CD4-positive, alpha-beta T cell (primary cell): ENCODE measurements around the gene MEGF11. TPM values are rescaled to one million over a fixed set of nuclear protein-coding genes. Genes with fewer than 3 reads are reported as not detected.
A peak's percentile ranks its signal among the peaks of the same experiment; 100 is the strongest.

Experiments used
- ATAC-seq: fragments of 200-7000 bp; cut with Tn5 transposase; one replicate; pipeline ENCODE4 v1.10.0; 2022; ENCODE audit warnings: mild to moderate bottlenecking; ENCODE audit not compliant: poor library complexity
- CTCF ChIA-PET: fragments of 350-600 bp; sonication (Branson Sonifier 250); formaldehyde crosslinking; loops from one replicate; lab custom pipeline; 2021; ENCODE audit warnings: antibody characterized with exemption, inconsistent platforms; lab: Charles Lee
- POLR2A ChIA-PET: fragments of 350-600 bp; sonication (Branson Sonifier 250); formaldehyde crosslinking; loops from one replicate; lab custom pipeline; 2021; ENCODE audit warnings: antibody characterized with exemption, inconsistent platforms; lab: Charles Lee
- DNase-seq, 14 experiments: peaks; one replicate each; pipeline ENCODE4 v3.0.0-alpha.2; 2013 to 2020; ENCODE audit warnings: mixed read lengths in 2 of 14
- H3K27ac ChIP-seq, 2 donors: one replicate each; pipeline versions ENCODE4 v1.5.1 to v1.7.0; 2013; ENCODE audit warnings: low read length in 2 of 2, low read depth in 1 of 2, mild to moderate bottlenecking in 1 of 2
- H3K27me3 ChIP-seq, 2 experiments: 1 replicate in 1 of 2; 2 replicates in 1 of 2; pipeline versions ENCODE4 v1.6.1 to v1.7.0; 2013; ENCODE audit warnings: low read length in 2 of 2, control low read depth in 1 of 2, mild to moderate bottlenecking in 1 of 2, moderate library complexity in 1 of 2; ENCODE audit not compliant: insufficient read depth in 2 of 2, control insufficient read depth in 1 of 2
- H3K36me3 ChIP-seq: one replicate; pipeline ENCODE4 v1.6.1; 2013; ENCODE audit warnings: low read length, control low read depth; ENCODE audit not compliant: insufficient read depth
- H3K4me1 ChIP-seq: one replicate; pipeline ENCODE4 v1.6.1; 2013; ENCODE audit warnings: low read length, control low read depth; ENCODE audit not compliant: insufficient read depth
- H3K4me3 ChIP-seq: one replicate; pipeline ENCODE4 v1.5.1; 2013; ENCODE audit warnings: mild to moderate bottlenecking, low read length, moderate library complexity
- H3K9me3 ChIP-seq, 2 experiments: 1 replicate in 1 of 2; 2 replicates in 1 of 2; pipeline versions ENCODE4 v1.6.1 to v1.7.0; 2013; ENCODE audit warnings: low read length in 2 of 2, mild to moderate bottlenecking in 2 of 2, control low read depth in 1 of 2, moderate library complexity in 1 of 2; ENCODE audit not compliant: control insufficient read depth in 1 of 2, insufficient read depth in 1 of 2
- H3K27ac Mint-ChIP-seq: one replicate; pipeline ENCODE4 v1.8.0; 2020; ENCODE audit warnings: mixed read lengths
- H3K27me3 Mint-ChIP-seq: one replicate; pipeline ENCODE4 v1.8.0; 2021; ENCODE audit warnings: mixed read lengths
- H3K36me3 Mint-ChIP-seq: one replicate; pipeline ENCODE4 v1.8.0; 2021; ENCODE audit warnings: low read depth, mixed read lengths
- H3K4me1 Mint-ChIP-seq: one replicate; pipeline ENCODE4 v1.8.0; 2021; ENCODE audit warnings: low read depth, mixed read lengths
- H3K4me3 Mint-ChIP-seq: one replicate; pipeline ENCODE4 v1.8.0; 2020; ENCODE audit warnings: mild to moderate bottlenecking, mixed read lengths
- H3K9me3 Mint-ChIP-seq: one replicate; pipeline ENCODE4 v1.8.0; 2020; ENCODE audit warnings: mixed read lengths
- CTCF ChIP-seq: fragments of 200-600 bp; IDR thresholded peaks from one replicate; pipeline ENCODE4 v1.8.0; 2022; ENCODE audit warnings: antibody characterized with exemption, mild to moderate bottlenecking
- intact Hi-C, 2 experiments: fragments of 100-400 bp; cut with DNase I in 1 of 2; cut with micrococcal nuclease in 1 of 2; formaldehyde crosslinking; loops; one replicate each; pipeline versions ENCODE4 v1.15.1 to v1.9.0; 2023 to 2025; cut with DNase I, micrococcal nuclease
- total RNA-seq, 174 experiments: library from RNA in 2 of 174; stranded (reverse) in 2 of 174; gene quantifications; one replicate each; pipeline ENCODE4 v1.2.3 and lab custom pipeline; 2021 to 2026

MEGF11 gene
- total RNA-seq, 2 experiments from 2014 or later = not detected

GRCh38 chr15:66288551-66289185, 35.1 kb upstream of the MEGF11 start:
- no peak overlapping the region for H3K4me3 Mint-ChIP-seq
- H3K27me3 Mint-ChIP-seq = no peaks in the 10 kb centered on the region
- Histone ChIP-seq H3K4me1 (peaks cover 25% of the 10 kb centered on the region), H3K27ac (no peak overlapping the region), H3K9me3 (no peaks in the 10 kb centered on the region), H3K27me3 (no peaks in the 10 kb centered on the region), H3K36me3 (no peaks in the 10 kb centered on the region), H3K4me3 (no peak overlapping the region)
- no peaks in the 10 kb centered on the region for H3K36me3 Mint-ChIP-seq
- ChIA-PET CTCF (no interaction called here), POLR2A (no interaction called here)
- no peak overlapping the region for H3K27ac Mint-ChIP-seq
- DNase-seq (no peak), ATAC-seq (no peak)
- TF ChIP-seq CTCF = no peak
- H3K9me3 Mint-ChIP-seq = no peaks in the 10 kb centered on the region
- intact Hi-C loops = loop anchor here in 1 of 2 experiments (2.0 to 10.0 kb wide), 2 partner anchors 650 to 694 kb away; no protein-coding TSS in a partner anchor
- peaks cover 29% of the 10 kb centered on the region for H3K4me1 Mint-ChIP-seq

GRCh38 chr15:66288093-66288492, 34.5 kb upstream of the MEGF11 start:
- Mint-ChIP-seq H3K27ac (no peak overlapping the region), H3K36me3 (no peaks in the 10 kb centered on the region), H3K4me3 (no peak overlapping the region), H3K9me3 (no peaks in the 10 kb centered on the region), H3K27me3 (no peaks in the 10 kb centered on the region), H3K4me1 (peaks cover 29% of the 10 kb centered on the region)
- no peak overlapping the region for H3K27ac ChIP-seq
- no peak for TF ChIP-seq CTCF
- H3K36me3 ChIP-seq = no peaks in the 10 kb centered on the region
- intact Hi-C loops = loop anchor here in 1 of 2 experiments (2.0 to 10.0 kb wide), 2 partner anchors 649 to 693 kb away; no protein-coding TSS in a partner anchor
- no peaks in the 10 kb centered on the region for H3K9me3 ChIP-seq
- no peak overlapping the region for H3K4me3 ChIP-seq
- no peak for ATAC-seq
- no peak for DNase-seq
- ChIA-PET POLR2A (no interaction called here), CTCF (no interaction called here)
- H3K4me1 ChIP-seq = peaks cover 24% of the 10 kb centered on the region
- H3K27me3 ChIP-seq = no peaks in the 10 kb centered on the region

GRCh38 chr15:66287461-66288057, 34.0 kb upstream of the MEGF11 start:
- no peaks in the 10 kb centered on the region for H3K9me3 Mint-ChIP-seq
- TF ChIP-seq CTCF = peak; percentile 91
- no peak for ATAC-seq

More at GRCh38 chr15:66287461-66288057, 34.0 kb upstream of the MEGF11 start:
- Mint-ChIP-seq H3K27me3 (no peaks in the 10 kb centered on the region), H3K27ac (no peak overlapping the region), H3K36me3 (no peaks in the 10 kb centered on the region), H3K4me1 (peaks cover 27% of the 10 kb centered on the region), H3K4me3 (no peak overlapping the region)
- intact Hi-C loops = loop anchor here (1.0 to 10.0 kb wide), 3 partner anchors 649 to 693 kb away; no protein-coding TSS in a partner anchor
- CTCF ChIA-PET = interaction anchor here (0.7 kb wide), 7 partner anchors 34 to 653 kb away, joined by 3 to 5 read pairs (median 3); no protein-coding TSS in a partner anchor
- no peaks in the 10 kb centered on the region for H3K36me3 ChIP-seq
- H3K9me3 ChIP-seq = no peaks in the 10 kb centered on the region
- peaks cover 18% of the 10 kb centered on the region for H3K4me1 ChIP-seq
- peak in 3 of 14 experiments; percentile 24 to 68 (median 59) for DNase-seq
- H3K27ac ChIP-seq = no peak overlapping the region
- POLR2A ChIA-PET = interaction anchor here (1.1 kb wide), 1 partner anchor 26 kb away, joined by 3 read pairs; no protein-coding TSS in a partner anchor
- no peaks in the 10 kb centered on the region for H3K27me3 ChIP-seq
- no peak overlapping the region for H3K4me3 ChIP-seq
